ENCODE data around the gene ACSM5. TPM values are rescaled to one million over a fixed set of nuclear protein-coding genes. Genes with fewer than 3 reads are reported as not detected.
"Not testable (repeated sequence)": the region's sequence is repeated elsewhere in the genome, so short reads cannot be mapped to it uniquely, and the experiment has no call there.

Gene ACSM5
- total and polyA plus RNA-seq, 2 donors (not counting 1 experiment from before 2014, with no cell fraction given): not detected

DNA sequence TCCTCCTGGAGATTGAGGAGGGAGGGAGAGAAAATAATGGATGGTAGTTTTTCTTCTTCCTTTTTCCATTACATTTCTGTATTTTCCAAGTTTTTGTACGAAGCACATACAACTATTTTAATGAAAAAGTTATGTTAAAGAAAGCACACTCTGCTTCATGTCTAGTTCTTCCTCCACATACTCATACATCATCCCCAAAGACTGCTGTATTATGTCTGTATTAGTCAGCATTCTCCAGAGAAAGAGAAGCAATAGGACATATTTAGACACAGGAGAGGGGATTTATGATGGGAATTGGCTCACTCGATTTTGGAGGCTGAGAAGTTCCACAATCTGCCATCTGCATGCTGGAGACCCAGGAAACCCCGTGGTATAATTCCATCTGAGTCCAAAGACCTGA is 31.9 kb downstream of the ACSM5 start:
- H3K4me3 ChIP-seq (ENCODE audit: control extremely low read depth in 1 of 5, extremely low read depth in 1 of 5, insufficient read depth in 1 of 5, low read depth in 2 of 5, low read length in 4 of 5): no peak overlapping the region
- H3K4me2 ChIP-seq (replicated peaks; ENCODE audit: low read depth, low read length, poor library complexity, severe bottlenecking): no peak overlapping the region
- H2AFZ ChIP-seq (ENCODE audit: insufficient read depth, low read depth, low read length, poor library complexity, severe bottlenecking): no peak overlapping the region
- DNase-seq (no peak), ATAC-seq (ENCODE audit: low read depth) (no peak)
- no peaks in the 10 kb centered on the region for H4K20me1 ChIP-seq (ENCODE audit: control insufficient read depth, insufficient read depth, low read length, poor library complexity, severe bottlenecking)
- H3K4me1 ChIP-seq (ENCODE audit: control insufficient read depth in 2 of 2, insufficient read depth in 2 of 2, low read length in 2 of 2): no peaks in the 10 kb centered on the region
- H3K27me3 ChIP-seq (replicated peaks in 1 of 4; ENCODE audit: control extremely low read depth in 1 of 4, control insufficient read depth in 3 of 4, insufficient read depth in 4 of 4, low read length in 3 of 4): no peaks in the 10 kb centered on the region
- no peaks in the 10 kb centered on the region for H3K9me3 ChIP-seq (ENCODE audit: control extremely low read depth in 1 of 3, control insufficient read depth in 2 of 3, insufficient read depth in 1 of 3, low read length in 2 of 3)
- ChIA-PET CTCF (no interaction called here), POLR2A (no interaction called here)
- peaks cover 3% of the 10 kb centered on the region for H3K27me3 Mint-ChIP-seq
- H3K79me2 ChIP-seq (ENCODE audit: control insufficient read depth, insufficient read depth, low read length): no peaks in the 10 kb centered on the region
- no peak overlapping the region for H3K4me3 Mint-ChIP-seq
- TF ChIP-seq, protein P1, sequence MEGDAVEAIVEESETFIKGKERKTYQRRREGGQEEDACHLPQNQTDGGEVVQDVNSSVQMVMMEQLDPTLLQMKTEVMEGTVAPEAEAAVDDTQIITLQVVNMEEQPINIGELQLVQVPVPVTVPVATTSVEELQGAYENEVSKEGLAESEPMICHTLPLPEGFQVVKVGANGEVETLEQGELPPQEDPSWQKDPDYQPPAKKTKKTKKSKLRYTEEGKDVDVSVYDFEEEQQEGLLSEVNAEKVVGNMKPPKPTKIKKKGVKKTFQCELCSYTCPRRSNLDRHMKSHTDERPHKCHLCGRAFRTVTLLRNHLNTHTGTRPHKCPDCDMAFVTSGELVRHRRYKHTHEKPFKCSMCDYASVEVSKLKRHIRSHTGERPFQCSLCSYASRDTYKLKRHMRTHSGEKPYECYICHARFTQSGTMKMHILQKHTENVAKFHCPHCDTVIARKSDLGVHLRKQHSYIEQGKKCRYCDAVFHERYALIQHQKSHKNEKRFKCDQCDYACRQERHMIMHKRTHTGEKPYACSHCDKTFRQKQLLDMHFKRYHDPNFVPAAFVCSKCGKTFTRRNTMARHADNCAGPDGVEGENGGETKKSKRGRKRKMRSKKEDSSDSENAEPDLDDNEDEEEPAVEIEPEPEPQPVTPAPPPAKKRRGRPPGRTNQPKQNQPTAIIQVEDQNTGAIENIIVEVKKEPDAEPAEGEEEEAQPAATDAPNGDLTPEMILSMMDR (IDR thresholded peaks at IDR 0.05): no peak
- no peak for TF ChIP-seq EZH2 (IDR thresholded peaks at IDR 0.05; ENCODE audit: borderline replicate concordance, insufficient read depth, low read depth, low read length, poor library complexity, severe bottlenecking)
- H3K9ac ChIP-seq (ENCODE audit: low read length): no peak overlapping the region
- no peak overlapping the region for H3K27ac ChIP-seq (ENCODE audit: low read length in 2 of 2)
- intact Hi-C loops (cut with micrococcal nuclease): no loop called here
- no peaks in the 10 kb centered on the region for H3K36me3 ChIP-seq (replicated peaks in 1 of 2; ENCODE audit: control extremely low read depth in 1 of 2, control insufficient read depth in 1 of 2, extremely low read depth in 1 of 2, insufficient read depth in 2 of 2, low read length in 1 of 2)
- no peaks in the 10 kb centered on the region for H3K9me3 Mint-ChIP-seq (ENCODE audit: insufficient read depth)
- WGBS (ENCODE audit: insufficient coverage): 46% methylated on average over 2 of the region's 3 CpGs
- no peaks in the 10 kb centered on the region for H3K4me1 Mint-ChIP-seq
- no peak overlapping the region for H3K27ac Mint-ChIP-seq

DNA sequence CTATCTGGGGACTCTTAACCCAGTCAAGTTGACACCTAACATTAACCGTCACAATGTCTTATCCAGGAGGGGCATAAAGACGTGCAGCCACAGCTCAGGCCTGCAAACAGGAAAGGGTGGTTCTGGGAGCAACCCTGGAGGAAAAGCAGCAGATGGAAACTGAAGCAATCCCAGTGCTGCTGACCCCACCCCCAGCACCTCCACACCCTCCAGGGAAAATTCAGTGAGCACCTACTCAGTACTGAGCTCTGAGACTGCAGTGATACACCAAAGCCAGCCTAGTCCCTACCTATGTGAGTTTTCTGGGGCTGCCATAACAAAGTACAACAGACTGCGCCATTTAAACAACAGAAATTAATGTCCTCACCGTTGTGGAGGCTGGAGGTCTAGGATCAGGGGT is 32.5 kb downstream of the ACSM5 start:
- POLR2A ChIA-PET; DNase-seq; H3K4me2 ChIP-seq (replicated peaks; ENCODE audit: low read depth, low read length, poor library complexity, severe bottlenecking); H2AFZ ChIP-seq (ENCODE audit: insufficient read depth, low read depth, low read length, poor library complexity, severe bottlenecking); H3K9me3 Mint-ChIP-seq (ENCODE audit: insufficient read depth); H3K27ac ChIP-seq (ENCODE audit: low read length in 2 of 2); H3K27me3 Mint-ChIP-seq; H3K9me3 ChIP-seq (ENCODE audit: control extremely low read depth in 1 of 3, control insufficient read depth in 2 of 3, insufficient read depth in 1 of 3, low read length in 2 of 3); H3K79me2 ChIP-seq (ENCODE audit: control insufficient read depth, insufficient read depth, low read length); H3K36me3 ChIP-seq (replicated peaks in 1 of 2; ENCODE audit: control extremely low read depth in 1 of 2, control insufficient read depth in 1 of 2, extremely low read depth in 1 of 2, insufficient read depth in 2 of 2, low read length in 1 of 2); H3K27me3 ChIP-seq (replicated peaks in 1 of 4; ENCODE audit: control extremely low read depth in 1 of 4, control insufficient read depth in 3 of 4, insufficient read depth in 4 of 4, low read length in 3 of 4); H3K4me3 Mint-ChIP-seq; H3K4me3 ChIP-seq (ENCODE audit: control extremely low read depth in 1 of 5, extremely low read depth in 1 of 5, insufficient read depth in 1 of 5, low read depth in 2 of 5, low read length in 4 of 5); H4K20me1 ChIP-seq (ENCODE audit: control insufficient read depth, insufficient read depth, low read length, poor library complexity, severe bottlenecking); H3K9ac ChIP-seq (ENCODE audit: low read length); H3K4me1 ChIP-seq (ENCODE audit: control insufficient read depth in 2 of 2, insufficient read depth in 2 of 2, low read length in 2 of 2); ATAC-seq (ENCODE audit: low read depth); H3K4me1 Mint-ChIP-seq; intact Hi-C loops (cut with micrococcal nuclease); CTCF ChIA-PET; H3K27ac Mint-ChIP-seq: not testable (repeated sequence)
- no CpG with 5 or more reads among the region's 4 CpGs for WGBS (ENCODE audit: insufficient coverage)

DNA sequence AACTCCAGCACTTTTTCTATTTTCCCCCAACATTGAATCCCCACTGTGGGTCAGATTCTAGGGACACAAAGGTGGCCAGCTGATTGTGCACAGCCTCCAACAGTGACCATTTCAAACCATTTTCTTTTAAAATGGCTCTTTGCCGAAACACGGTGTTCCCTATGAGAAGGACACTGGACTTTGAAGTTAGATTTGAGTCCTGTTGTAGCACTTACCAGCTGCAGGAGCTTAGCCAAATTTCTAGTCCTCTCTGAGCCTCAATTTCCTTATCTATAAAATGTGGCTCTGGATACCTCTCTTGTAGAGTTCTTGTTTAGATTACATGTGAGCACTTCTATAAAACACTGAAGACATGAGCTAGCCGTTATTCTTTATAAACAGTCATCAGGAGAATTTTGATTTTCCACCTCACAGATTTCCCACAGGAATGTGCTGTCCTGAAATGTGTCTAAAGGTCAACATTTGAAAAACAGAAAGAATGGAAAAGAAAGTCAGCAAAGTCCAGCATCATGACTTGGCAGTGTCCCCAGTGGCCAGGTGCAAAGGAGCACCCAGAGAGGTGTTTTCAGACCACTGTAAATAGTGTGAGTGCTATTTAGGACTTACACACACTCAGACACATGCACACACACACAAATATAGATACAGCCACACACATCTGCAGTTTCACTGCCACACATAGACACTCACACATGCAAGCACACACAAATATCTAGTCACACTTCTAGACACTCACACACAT is 37.5 kb downstream of the ACSM5 start:
- H3K27me3 ChIP-seq (replicated peaks in 1 of 4; ENCODE audit: control extremely low read depth in 1 of 4, control insufficient read depth in 3 of 4, insufficient read depth in 4 of 4, low read length in 3 of 4); H3K9me3 ChIP-seq (ENCODE audit: control extremely low read depth in 1 of 3, control insufficient read depth in 2 of 3, insufficient read depth in 1 of 3, low read length in 2 of 3); H3K4me3 ChIP-seq (ENCODE audit: control extremely low read depth in 1 of 5, extremely low read depth in 1 of 5, insufficient read depth in 1 of 5, low read depth in 2 of 5, low read length in 4 of 5); H3K4me2 ChIP-seq (replicated peaks; ENCODE audit: low read depth, low read length, poor library complexity, severe bottlenecking); H3K27me3 Mint-ChIP-seq; H3K4me1 ChIP-seq (ENCODE audit: control insufficient read depth in 2 of 2, insufficient read depth in 2 of 2, low read length in 2 of 2); intact Hi-C loops (cut with micrococcal nuclease); H4K20me1 ChIP-seq (ENCODE audit: control insufficient read depth, insufficient read depth, low read length, poor library complexity, severe bottlenecking); H3K9me3 Mint-ChIP-seq (ENCODE audit: insufficient read depth); H3K79me2 ChIP-seq (ENCODE audit: control insufficient read depth, insufficient read depth, low read length); H3K4me1 Mint-ChIP-seq; H3K4me3 Mint-ChIP-seq; H3K27ac ChIP-seq (ENCODE audit: low read length in 2 of 2); H2AFZ ChIP-seq (ENCODE audit: insufficient read depth, low read depth, low read length, poor library complexity, severe bottlenecking); H3K9ac ChIP-seq (ENCODE audit: low read length); CTCF ChIA-PET; DNase-seq; ATAC-seq (ENCODE audit: low read depth); POLR2A ChIA-PET; H3K27ac Mint-ChIP-seq; H3K36me3 ChIP-seq (replicated peaks in 1 of 2; ENCODE audit: control extremely low read depth in 1 of 2, control insufficient read depth in 1 of 2, extremely low read depth in 1 of 2, insufficient read depth in 2 of 2, low read length in 1 of 2): not testable (repeated sequence)
- no CpG with 5 or more reads among the region's 3 CpGs for WGBS (ENCODE audit: insufficient coverage)

All from B cell (primary cell).